OCI-LY1 (cell line): Measurements from ENCODE around the gene CBX8.

Experiments
- CTCF ChIP-seq: fragments of 200-600 bp; sonication (generic), shearing (Covaris generic); IDR thresholded peaks from 2 replicates; pipeline ENCODE4 v1.5.1; 2017; ENCODE audit warnings: mild to moderate bottlenecking, antibody characterized with exemption, low read length, moderate library complexity, mixed read lengths
- EZH2 ChIP-seq: fragments of 200-600 bp; sonication (generic), shearing (Covaris generic); IDR thresholded peaks from 2 replicates; pipeline ENCODE4 v1.8.0; 2017; ENCODE audit warnings: borderline replicate concordance, mixed run types, mild to moderate bottlenecking, antibody characterized with exemption, low read length, moderate library complexity, mixed read lengths

DNA sequence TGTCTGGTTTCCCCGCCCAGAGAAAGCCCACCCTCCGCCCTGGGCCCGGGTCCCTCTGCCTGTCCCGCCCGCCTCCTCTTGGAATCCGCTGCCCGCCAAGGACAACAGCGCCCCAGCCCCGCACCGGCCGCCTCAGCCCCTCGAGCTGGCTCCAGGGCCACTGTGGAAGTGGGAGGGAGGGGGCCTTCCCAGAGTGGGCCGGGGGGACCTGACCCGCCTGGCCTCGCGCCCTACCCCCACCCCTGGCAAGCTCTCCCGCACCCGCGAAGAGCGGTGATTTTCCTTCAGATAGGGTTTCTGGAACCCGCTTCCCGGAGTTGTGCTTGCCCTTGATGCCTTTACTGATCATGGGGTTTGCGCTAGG lies 2.3 kb upstream of the CBX8 start:
- TF ChIP-seq EZH2 (no peak), CTCF (no peak)
